ENCODE results near the gene KCNQ1.

The KCNQ1 gene

GRCh38 chr11:2865922-2866577 is 421.2 kb downstream of the KCNQ1 start:
- H3K27me3 ChIP-seq (ENCODE audit: insufficient read depth, low read length): peaks cover 22% of the 10 kb centered on the region
- H3K4me3 ChIP-seq (ENCODE audit: low read length): no peak overlapping the region
- H3K36me3 ChIP-seq (ENCODE audit: insufficient read depth, low read length): no peaks in the 10 kb centered on the region
- H3K4me1 ChIP-seq (ENCODE audit: insufficient read depth, low read length): peaks cover 47% of the 10 kb centered on the region
- no peak overlapping the region for H2AFZ ChIP-seq (ENCODE audit: low read depth, low read length)
- no peaks in the 10 kb centered on the region for H3K9me3 ChIP-seq (ENCODE audit: low read length)

- H3K4me3 ChIP-seq (ENCODE audit: low read length): no peak overlapping the region
- peaks cover 22% of the 10 kb centered on the region for H3K27me3 ChIP-seq (ENCODE audit: insufficient read depth, low read length)
- peaks cover 48% of the 10 kb centered on the region for H3K4me1 ChIP-seq (ENCODE audit: insufficient read depth, low read length)
- no peaks in the 10 kb centered on the region for H3K9me3 ChIP-seq (ENCODE audit: low read length)
- H3K36me3 ChIP-seq (ENCODE audit: insufficient read depth, low read length): no peaks in the 10 kb centered on the region
- H2AFZ ChIP-seq (ENCODE audit: low read depth, low read length): no peak overlapping the region
Observed at GRCh38 chr11:2867142-2867541, 422.3 kb downstream of the KCNQ1 start.

DNA sequence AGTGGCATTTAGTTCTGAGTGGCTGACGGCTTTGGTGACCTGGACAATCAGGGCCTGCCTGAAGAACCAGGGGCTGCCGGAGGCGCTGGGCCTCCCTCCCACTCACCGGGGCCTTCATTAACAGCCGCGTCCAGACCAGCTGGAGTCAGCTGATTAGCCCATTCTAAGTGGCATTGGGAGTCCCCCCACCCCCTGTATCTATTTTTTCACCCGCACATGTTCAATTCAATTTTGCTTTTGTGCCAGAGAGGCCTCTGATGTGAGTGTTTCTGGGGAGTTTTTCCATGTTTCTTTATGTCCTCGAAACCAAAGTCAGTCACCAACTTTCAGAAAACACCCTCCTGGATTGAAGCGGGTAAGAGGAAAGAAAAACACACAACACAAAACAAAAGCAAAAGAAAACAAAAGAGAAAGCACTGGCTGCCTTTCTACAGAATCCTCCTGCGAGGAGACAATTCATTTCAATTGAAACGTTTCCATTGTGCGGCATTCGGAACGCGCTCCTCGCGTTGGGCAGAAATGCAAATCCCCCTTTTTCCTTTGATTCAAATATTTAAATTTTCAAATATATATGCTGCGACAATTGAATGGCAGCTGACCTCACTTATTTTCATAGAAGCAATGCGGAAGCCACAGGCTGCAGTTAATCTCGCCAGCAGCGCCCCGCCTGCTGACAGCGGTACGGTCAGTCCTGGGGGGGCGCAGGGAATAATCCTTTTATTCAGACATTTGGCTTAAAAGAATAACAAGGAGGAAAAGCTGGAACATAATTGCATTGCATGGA is 423.1 kb downstream of the KCNQ1 start:
- H2AFZ ChIP-seq (ENCODE audit: low read depth, low read length): peak overlapping the region; percentile 30
- H3K27me3 ChIP-seq (ENCODE audit: insufficient read depth, low read length): peaks cover 22% of the 10 kb centered on the region
- no peaks in the 10 kb centered on the region for H3K36me3 ChIP-seq (ENCODE audit: insufficient read depth, low read length)
- H3K4me3 ChIP-seq (ENCODE audit: low read length): peak overlapping the region; percentile 39
- H3K4me1 ChIP-seq (ENCODE audit: insufficient read depth, low read length): peaks cover 44% of the 10 kb centered on the region
- no peaks in the 10 kb centered on the region for H3K9me3 ChIP-seq (ENCODE audit: low read length)

DNA sequence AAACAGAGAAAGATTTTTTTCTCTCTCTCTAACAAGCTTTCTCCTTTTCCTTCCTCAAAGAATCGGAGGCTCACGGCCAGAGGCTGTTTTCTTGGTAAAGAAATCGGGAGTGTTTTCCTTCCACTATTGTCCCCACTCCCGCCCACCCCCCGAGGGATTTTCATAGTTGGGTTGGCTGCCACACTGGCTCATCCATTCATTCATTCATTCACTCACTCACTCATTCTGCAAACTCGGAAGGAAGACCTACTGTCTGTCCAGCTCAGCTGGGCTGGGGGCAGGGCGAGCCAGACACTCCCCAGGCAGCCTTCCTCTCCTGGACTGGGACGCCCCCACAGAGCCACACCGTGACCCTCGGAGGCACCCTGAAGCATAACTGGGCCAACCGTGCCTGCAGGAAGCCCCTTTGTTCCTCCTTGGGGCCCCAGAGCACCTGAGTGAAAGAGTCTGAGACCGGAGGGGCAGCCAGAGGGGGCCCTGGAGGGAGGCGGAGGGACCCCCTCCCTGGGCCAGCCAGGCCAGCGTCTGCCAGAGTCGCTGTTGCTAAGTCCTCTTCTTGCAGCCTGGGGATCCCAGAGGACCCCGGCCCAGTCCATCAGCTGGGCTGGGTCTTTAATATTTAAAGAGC is 423.8 kb downstream of the KCNQ1 start:
- H3K4me1 ChIP-seq (ENCODE audit: insufficient read depth, low read length): peaks cover 37% of the 10 kb centered on the region
- H3K36me3 ChIP-seq (ENCODE audit: insufficient read depth, low read length): no peaks in the 10 kb centered on the region
- H3K4me3 ChIP-seq (ENCODE audit: low read length): peak overlapping the region; percentile 39
- peaks cover 22% of the 10 kb centered on the region for H3K27me3 ChIP-seq (ENCODE audit: insufficient read depth, low read length)
- peak overlapping the region; percentile 30 for H2AFZ ChIP-seq (ENCODE audit: low read depth, low read length)
- no peaks in the 10 kb centered on the region for H3K9me3 ChIP-seq (ENCODE audit: low read length)

DNA sequence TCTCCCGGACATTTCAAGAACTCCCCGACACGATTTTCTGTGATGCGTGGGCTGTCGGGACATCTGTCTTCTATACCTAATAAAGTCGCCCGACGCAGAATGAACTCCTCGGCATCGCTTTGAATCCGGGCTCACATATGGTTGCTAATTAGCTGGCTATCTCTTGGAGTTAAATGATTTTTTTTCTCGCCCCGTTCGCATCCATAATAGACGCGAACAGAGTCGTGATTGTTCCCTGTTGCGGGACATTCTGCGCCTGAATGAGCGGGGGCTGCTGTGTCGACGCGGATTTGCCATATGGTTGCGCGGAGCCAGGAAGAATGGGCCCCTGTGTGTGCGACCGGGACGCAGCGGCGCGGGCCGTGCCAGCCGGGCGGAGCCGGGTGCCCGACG is 424.3 kb downstream of the KCNQ1 start:
- no peak overlapping the region for H2AFZ ChIP-seq (ENCODE audit: low read depth, low read length)
- H3K4me1 ChIP-seq (ENCODE audit: insufficient read depth, low read length): peaks cover 36% of the 10 kb centered on the region
- H3K27me3 ChIP-seq (ENCODE audit: insufficient read depth, low read length): peaks cover 22% of the 10 kb centered on the region
- H3K9me3 ChIP-seq (ENCODE audit: low read length): peaks cover 3% of the 10 kb centered on the region
- no peak overlapping the region for H3K4me3 ChIP-seq (ENCODE audit: low read length)
- H3K36me3 ChIP-seq (ENCODE audit: insufficient read depth, low read length): no peaks in the 10 kb centered on the region

- Histone ChIP-seq H3K4me3 (ENCODE audit: low read length) (no peak overlapping the region), H3K27me3 (ENCODE audit: insufficient read depth, low read length) (peaks cover 22% of the 10 kb centered on the region), H3K9me3 (ENCODE audit: low read length) (peaks cover 9% of the 10 kb centered on the region), H3K36me3 (ENCODE audit: insufficient read depth, low read length) (no peaks in the 10 kb centered on the region), H2AFZ (ENCODE audit: low read depth, low read length) (no peak overlapping the region), H3K4me1 (ENCODE audit: insufficient read depth, low read length) (peaks cover 36% of the 10 kb centered on the region)
Observed at GRCh38 chr11:2869561-2870427, 425.0 kb downstream of the KCNQ1 start.

- H3K9me3 ChIP-seq (ENCODE audit: low read length): peaks cover 13% of the 10 kb centered on the region
- H3K36me3 ChIP-seq (ENCODE audit: insufficient read depth, low read length): no peaks in the 10 kb centered on the region
- no peak overlapping the region for H3K4me3 ChIP-seq (ENCODE audit: low read length)
- peaks cover 36% of the 10 kb centered on the region for H3K4me1 ChIP-seq (ENCODE audit: insufficient read depth, low read length)
- H3K27me3 ChIP-seq (ENCODE audit: insufficient read depth, low read length): peaks cover 22% of the 10 kb centered on the region
- no peak overlapping the region for H2AFZ ChIP-seq (ENCODE audit: low read depth, low read length)
Observed at GRCh38 chr11:2870460-2870859, 425.7 kb downstream of the KCNQ1 start.

DNA sequence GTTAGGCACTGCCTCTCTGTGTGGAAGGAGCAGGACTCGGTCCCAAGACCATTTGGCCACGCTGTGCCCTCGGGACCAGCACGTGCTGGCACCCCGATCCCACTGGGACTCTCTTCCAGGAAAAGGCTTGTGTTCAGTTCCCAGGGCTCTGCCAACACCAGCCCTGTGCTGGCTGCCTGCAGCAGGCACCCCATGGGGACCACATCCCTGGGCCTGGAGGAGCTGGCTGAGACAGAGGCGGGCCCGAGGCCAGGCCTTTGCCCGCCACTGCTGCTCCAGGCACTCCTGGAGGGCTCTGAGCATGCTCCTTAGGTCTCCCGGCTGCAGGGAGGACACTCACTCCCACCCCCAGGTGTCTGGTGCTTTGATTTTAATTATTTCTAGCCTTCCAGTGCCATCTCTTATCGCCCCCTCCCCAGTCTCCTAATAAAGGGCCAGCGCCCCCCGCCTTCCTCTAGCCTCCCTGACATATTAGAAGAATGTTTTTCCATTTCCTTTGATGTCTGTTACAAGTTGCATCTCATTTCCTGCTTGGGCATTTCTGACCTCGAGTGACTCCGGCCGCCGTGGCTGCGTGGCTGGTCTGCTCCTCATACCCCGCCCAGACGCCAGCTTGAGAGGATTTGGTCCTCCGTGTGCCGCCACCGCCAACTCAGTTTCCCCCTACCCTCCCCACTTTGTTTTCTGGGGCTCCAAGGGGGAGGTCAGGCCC is 426.3 kb downstream of the KCNQ1 start:
- Histone ChIP-seq H3K4me3 (ENCODE audit: low read length) (no peak overlapping the region), H3K36me3 (ENCODE audit: insufficient read depth, low read length) (no peaks in the 10 kb centered on the region), H2AFZ (ENCODE audit: low read depth, low read length) (no peak overlapping the region), H3K9me3 (ENCODE audit: low read length) (peaks cover 13% of the 10 kb centered on the region), H3K27me3 (ENCODE audit: insufficient read depth, low read length) (peaks cover 22% of the 10 kb centered on the region), H3K4me1 (ENCODE audit: insufficient read depth, low read length) (peaks cover 36% of the 10 kb centered on the region)

DNA sequence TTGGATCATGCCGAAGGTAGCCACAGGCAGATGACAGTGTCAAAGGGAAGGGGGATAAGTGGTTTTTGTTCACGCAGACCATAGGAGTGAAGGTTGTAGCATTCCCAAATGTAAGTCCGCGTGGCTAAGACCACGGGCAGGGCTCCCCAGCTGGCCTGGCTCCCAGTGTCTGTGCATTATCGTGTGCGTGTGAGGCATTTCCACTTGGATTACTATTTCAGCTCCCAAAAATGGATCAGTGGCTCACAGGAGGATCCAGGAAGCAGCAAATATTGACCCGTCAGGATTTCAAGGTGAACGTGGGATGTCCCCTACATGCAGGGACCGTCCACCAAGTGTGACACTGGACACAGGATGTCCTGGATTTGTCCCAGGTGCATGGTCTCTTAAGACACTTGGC is 430.2 kb downstream of the KCNQ1 start:
- peaks cover 12% of the 10 kb centered on the region for H3K27me3 ChIP-seq (ENCODE audit: insufficient read depth, low read length)
- H3K4me3 ChIP-seq (ENCODE audit: low read length): no peak overlapping the region
- H2AFZ ChIP-seq (ENCODE audit: low read depth, low read length): no peak overlapping the region
- peaks cover 16% of the 10 kb centered on the region for H3K4me1 ChIP-seq (ENCODE audit: insufficient read depth, low read length)
- no peaks in the 10 kb centered on the region for H3K36me3 ChIP-seq (ENCODE audit: insufficient read depth, low read length)
- H3K9me3 ChIP-seq (ENCODE audit: low read length): peaks cover 22% of the 10 kb centered on the region

DNA sequence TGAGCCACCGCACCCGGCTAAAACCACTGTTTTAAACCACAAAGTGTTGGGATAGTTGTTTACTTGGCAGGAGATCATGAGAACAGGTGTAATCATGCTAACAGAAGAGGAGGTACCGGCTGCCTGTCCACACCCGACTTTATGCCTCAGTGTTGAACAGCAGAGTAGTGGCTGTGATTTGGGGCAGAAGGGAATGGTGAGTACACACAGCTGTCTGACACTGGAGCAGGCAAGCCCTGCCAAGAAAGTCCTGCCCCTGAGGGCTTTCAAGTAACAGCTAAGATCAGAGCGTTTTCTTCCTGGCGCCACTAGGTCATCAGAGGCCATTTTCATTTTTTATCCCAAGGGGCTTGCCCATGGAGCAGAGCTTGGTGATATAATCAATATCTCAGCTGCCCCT is 432.7 kb downstream of the KCNQ1 start:
- H3K4me3 ChIP-seq (ENCODE audit: low read length): no peak overlapping the region
- no peak overlapping the region for H2AFZ ChIP-seq (ENCODE audit: low read depth, low read length)
- peaks cover 7% of the 10 kb centered on the region for H3K27me3 ChIP-seq (ENCODE audit: insufficient read depth, low read length)
- no peaks in the 10 kb centered on the region for H3K36me3 ChIP-seq (ENCODE audit: insufficient read depth, low read length)
- peaks cover 8% of the 10 kb centered on the region for H3K4me1 ChIP-seq (ENCODE audit: insufficient read depth, low read length)
- peaks cover 22% of the 10 kb centered on the region for H3K9me3 ChIP-seq (ENCODE audit: low read length)

GRCh38 chr11:2878782-2879181 is 434.0 kb downstream of the KCNQ1 start:
- Histone ChIP-seq H3K4me3 (ENCODE audit: low read length) (no peak overlapping the region), H3K27me3 (ENCODE audit: insufficient read depth, low read length) (peaks cover 13% of the 10 kb centered on the region), H3K9me3 (ENCODE audit: low read length) (peaks cover 22% of the 10 kb centered on the region), H2AFZ (ENCODE audit: low read depth, low read length) (no peak overlapping the region), H3K36me3 (ENCODE audit: insufficient read depth, low read length) (no peaks in the 10 kb centered on the region), H3K4me1 (ENCODE audit: insufficient read depth, low read length) (peaks cover 9% of the 10 kb centered on the region)

DNA sequence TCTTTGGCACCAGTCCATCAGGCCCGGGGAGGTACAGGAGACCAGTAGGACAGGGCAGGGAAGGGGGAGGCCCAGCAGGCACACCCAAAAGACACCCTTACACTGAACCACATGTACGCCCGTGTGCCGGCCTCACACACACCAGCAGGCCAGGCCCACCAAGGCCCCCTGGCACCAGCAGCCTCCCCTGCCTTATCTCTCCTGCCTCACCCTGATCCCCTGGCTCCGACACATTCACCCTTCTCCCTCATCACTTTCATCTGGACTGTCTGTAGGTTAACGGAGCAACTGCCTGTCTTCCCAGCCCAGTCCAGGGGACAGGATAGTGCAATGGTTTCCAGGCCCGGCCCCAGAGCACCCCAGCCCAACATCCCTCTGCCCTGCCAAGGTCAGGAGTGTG is 435.8 kb downstream of the KCNQ1 start:
- Histone ChIP-seq H3K4me1 (ENCODE audit: insufficient read depth, low read length) (peaks cover 13% of the 10 kb centered on the region), H3K36me3 (ENCODE audit: insufficient read depth, low read length) (no peaks in the 10 kb centered on the region), H3K9me3 (ENCODE audit: low read length) (peaks cover 9% of the 10 kb centered on the region), H3K27me3 (ENCODE audit: insufficient read depth, low read length) (peaks cover 18% of the 10 kb centered on the region), H3K4me3 (ENCODE audit: low read length) (no peak overlapping the region), H2AFZ (ENCODE audit: low read depth, low read length) (no peak overlapping the region)
